RWPE2 (cell line): ENCODE results near the gene ELP2.

Experiments used
- ATAC-seq: fragments of 200-7000 bp; cut with Tn5 transposase; 3 replicates; pipeline ENCODE4 v1.9.1; 2021; ENCODE audit warnings: low read depth
- DNase-seq: peaks from one replicate; pipeline ENCODE4 v3.0.0-alpha.2; 2020; ENCODE audit warnings: low spot score
- H3K27ac ChIP-seq: fragments of 450-650 bp; 2 replicates; pipeline ENCODE4 v1.5.1; 2017; ENCODE audit warnings: mild to moderate bottlenecking; ENCODE audit not compliant: poor library complexity, severe bottlenecking
- H3K27me3 ChIP-seq: fragments of 250-450 bp; sonication (Bioruptor Pico); 2 replicates; pipeline ENCODE4 v1.5.1; 2021; ENCODE audit warnings: mild to moderate bottlenecking, moderate library complexity; ENCODE audit not compliant: insufficient read depth, poor library complexity, severe bottlenecking
- H3K36me3 ChIP-seq: fragments of 250-450 bp; sonication (Bioruptor Pico); 2 replicates; pipeline ENCODE4 v1.5.1; 2020; ENCODE audit warnings: low read depth, mild to moderate bottlenecking, moderate library complexity
- H3K4me1 ChIP-seq: fragments of 250-450 bp; sonication (Bioruptor Pico); 2 replicates; pipeline ENCODE4 v1.5.1; 2021; ENCODE audit warnings: mild to moderate bottlenecking, moderate library complexity; ENCODE audit not compliant: insufficient read depth, poor library complexity, severe bottlenecking
- H3K4me3 ChIP-seq: fragments of 250-450 bp; sonication (Bioruptor Pico); 2 replicates; pipeline ENCODE4 v1.5.1; 2021; ENCODE audit warnings: mild to moderate bottlenecking, moderate library complexity; ENCODE audit not compliant: severe bottlenecking
- H3K9me3 ChIP-seq: fragments of 250-450 bp; sonication (Bioruptor Pico); 2 replicates; pipeline ENCODE4 v1.5.1; 2021; ENCODE audit warnings: mild to moderate bottlenecking, moderate library complexity; ENCODE audit not compliant: severe bottlenecking
- CTCF ChIP-seq: fragments of 450-650 bp; IDR thresholded peaks from one replicate; pipeline ENCODE4 v1.5.1; 2017; ENCODE audit warnings: mild to moderate bottlenecking, moderate library complexity; ENCODE audit not compliant: poor library complexity, severe bottlenecking

Gene ELP2

GRCh38 chr18:36194600-36195315 is 65.1 kb downstream of the ELP2 start:
- H3K27me3 ChIP-seq, result no peaks in the 10 kb centered on the region
- peaks cover 66% of the 10 kb centered on the region for H3K36me3 ChIP-seq
- H3K27ac ChIP-seq, result no peak overlapping the region
- H3K4me1 ChIP-seq, result no peaks in the 10 kb centered on the region
- no peak overlapping the region for H3K4me3 ChIP-seq
- H3K9me3 ChIP-seq, result no peaks in the 10 kb centered on the region
- DNase-seq (no peak), ATAC-seq (no peak)
- TF ChIP-seq CTCF, result no peak

DNA sequence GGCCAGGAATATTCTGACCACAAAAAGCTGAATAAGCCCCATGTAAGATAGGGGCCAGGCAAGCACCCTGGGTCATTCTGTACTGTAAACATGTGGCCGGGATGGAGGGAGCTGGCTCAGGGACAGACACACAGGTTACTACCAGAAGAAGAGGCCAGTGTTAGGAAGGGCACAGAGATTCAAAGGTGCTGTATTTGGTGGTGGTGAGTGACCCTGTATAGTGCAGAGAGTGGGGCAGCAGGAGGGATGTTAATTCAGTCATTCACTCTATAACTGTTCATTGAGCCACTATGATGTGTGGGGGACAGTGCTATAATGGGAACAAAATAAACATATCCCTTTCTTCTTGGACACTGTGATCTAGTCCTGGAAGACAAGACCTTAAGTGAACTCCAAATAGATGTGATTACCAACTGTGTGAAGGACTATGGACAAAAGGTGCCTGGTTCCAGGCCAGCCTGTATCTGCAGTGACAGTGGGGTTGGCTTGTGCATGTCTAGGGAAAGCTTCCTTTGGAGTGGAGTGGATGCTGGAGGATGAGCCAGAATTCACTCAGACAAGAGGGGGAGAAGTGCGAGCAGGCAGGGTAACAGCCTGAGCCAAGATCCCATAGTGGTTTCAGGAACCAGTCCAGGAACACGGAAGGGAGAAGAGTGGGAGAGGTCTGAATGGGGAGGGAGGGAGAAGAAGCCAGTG is 65.9 kb downstream of the ELP2 start:
- no peak for ATAC-seq

DNA sequence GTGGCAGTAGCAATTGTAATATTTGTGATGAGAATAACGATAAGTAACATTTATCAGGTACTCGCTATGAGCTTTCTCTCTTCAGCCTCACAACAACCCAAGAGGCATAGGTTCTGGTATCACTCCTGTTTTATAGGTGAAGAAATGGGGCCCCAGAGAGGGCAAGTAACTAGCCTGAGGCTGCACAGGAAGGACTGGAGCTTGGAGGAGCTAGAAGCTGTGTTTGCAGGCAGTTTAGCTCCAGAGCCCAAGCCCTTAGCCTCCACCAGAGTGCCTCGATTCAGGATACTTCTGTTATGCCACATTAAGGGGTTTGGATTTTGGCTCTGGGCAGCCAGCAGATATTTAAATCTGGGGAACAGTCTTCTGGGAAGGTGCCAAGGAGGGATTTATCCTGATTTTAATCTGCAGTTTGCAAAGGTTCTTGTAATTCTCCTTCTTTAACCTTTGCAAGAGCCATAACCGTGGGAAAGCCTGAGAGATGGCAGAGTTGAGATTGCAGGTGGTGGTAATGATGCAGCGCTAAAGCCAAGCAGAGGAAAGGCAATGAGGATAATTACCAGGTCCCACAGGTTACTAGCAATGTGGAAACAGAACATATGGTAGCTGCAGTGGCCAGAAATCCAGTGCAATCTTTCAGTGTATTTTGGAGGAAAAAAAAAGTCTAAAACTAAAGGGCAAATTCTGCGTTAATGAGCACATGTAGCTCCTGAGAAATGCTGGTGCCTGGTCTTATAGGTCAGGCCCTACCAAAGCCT is 66.7 kb downstream of the ELP2 start:
- no peaks in the 10 kb centered on the region for H3K9me3 ChIP-seq
- H3K4me1 ChIP-seq, result no peaks in the 10 kb centered on the region
- no peak for DNase-seq
- H3K27me3 ChIP-seq, result no peaks in the 10 kb centered on the region
- no peak overlapping the region for H3K4me3 ChIP-seq
- H3K27ac ChIP-seq, result no peak overlapping the region
- TF ChIP-seq CTCF, result no peak
- ATAC-seq, result no peak
- peaks cover 60% of the 10 kb centered on the region for H3K36me3 ChIP-seq

More for the DNA sequence above, 65.9 kb downstream of the ELP2 start:
- DNase-seq, result no peak
- no peak for TF ChIP-seq CTCF
- no peak overlapping the region for H3K4me3 ChIP-seq
- no peaks in the 10 kb centered on the region for H3K4me1 ChIP-seq
- no peaks in the 10 kb centered on the region for H3K9me3 ChIP-seq
- H3K36me3 ChIP-seq, result peaks cover 64% of the 10 kb centered on the region
- no peaks in the 10 kb centered on the region for H3K27me3 ChIP-seq
- H3K27ac ChIP-seq, result no peak overlapping the region

DNA sequence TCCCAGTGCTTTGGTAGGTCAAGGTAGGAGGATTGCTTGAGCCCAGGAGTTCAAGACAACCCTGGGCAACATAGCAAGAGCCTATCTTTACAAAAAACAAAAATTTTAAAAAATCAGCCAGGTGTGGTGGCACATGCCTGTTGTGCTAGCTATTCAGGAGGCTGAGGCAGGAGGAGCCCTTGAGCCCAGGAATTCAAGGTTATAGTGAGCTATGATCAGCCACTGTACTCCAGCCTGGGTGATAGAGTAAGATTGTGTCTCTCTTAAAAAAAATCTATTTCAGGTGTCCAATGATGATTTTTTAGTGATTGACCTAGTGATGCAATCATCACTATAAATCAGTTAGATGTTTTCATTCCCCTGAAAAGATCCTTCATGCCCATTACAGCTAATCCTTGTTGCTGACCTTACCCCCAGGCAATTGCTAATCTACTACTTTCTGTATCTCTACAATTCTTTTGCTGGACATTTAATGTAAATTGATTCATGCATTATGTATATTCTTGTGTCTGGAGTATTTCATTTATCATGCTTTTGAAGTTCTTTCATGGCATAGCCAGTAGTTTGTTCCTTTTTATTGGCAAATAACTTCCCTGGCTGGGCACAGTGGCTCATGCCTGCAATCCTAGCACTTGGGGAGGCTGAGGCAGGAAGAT is 67.9 kb downstream of the ELP2 start:
- Histone ChIP-seq H3K4me1 (no peaks in the 10 kb centered on the region), H3K36me3 (peaks cover 60% of the 10 kb centered on the region), H3K27me3 (no peaks in the 10 kb centered on the region), H3K27ac (no peak overlapping the region), H3K4me3 (no peak overlapping the region), H3K9me3 (no peaks in the 10 kb centered on the region)
- DNase-seq, result no peak
- ATAC-seq, result no peak
- no peak for TF ChIP-seq CTCF
